ENCODE data around the gene MC5R. TPM values are rescaled to one million over a fixed set of nuclear protein-coding genes. Genes with fewer than 3 reads are reported as not detected.

Gene MC5R
- total and polyA plus RNA-seq, 10 of the 15 experiments (the other 5 are each of a cell fraction or from before 2014, with no cell fraction given): not detected

- Histone ChIP-seq H3K4me1 (ENCODE audit: control insufficient read depth, insufficient read depth, low read length) (no peaks in the 10 kb centered on the region), H3K4me2 (ENCODE audit: control insufficient read depth, insufficient read depth) (no peak overlapping the region), H3K9me3 (replicated peaks; ENCODE audit: control insufficient read depth, insufficient read depth, low read length) (no peaks in the 10 kb centered on the region), H3K9ac (ENCODE audit: control insufficient read depth, insufficient read depth, low read length) (no peak overlapping the region), H3K27me3 (replicated peaks in 1 of 2; ENCODE audit: control insufficient read depth in 2 of 2, insufficient read depth in 2 of 2, low read length in 1 of 2) (peaks cover 2 to 3% of the 10 kb centered on the region in 2 experiments; a peak in 3 of 4 replicates), H3K79me2 (ENCODE audit: control insufficient read depth, insufficient read depth, low read length) (no peaks in the 10 kb centered on the region), H3K27ac (ENCODE audit: control insufficient read depth, insufficient read depth) (no peak overlapping the region), H2AFZ (ENCODE audit: control insufficient read depth, low read depth, low read length) (no peak overlapping the region), H3K36me3 (ENCODE audit: control insufficient read depth in 2 of 2, insufficient read depth in 2 of 2, low read length in 1 of 2) (no peaks in the 10 kb centered on the region), H3K4me3 (no peak overlapping the region), H4K20me1 (ENCODE audit: control insufficient read depth, insufficient read depth) (no peaks in the 10 kb centered on the region)
- intact Hi-C loops (cut with micrococcal nuclease; ENCODE audit: unreplicated experiment): loop anchor here (5.0 kb wide), 1 partner anchor 254 kb away; no protein-coding TSS in a partner anchor
- no TSS peak for BruUV-seq (replicated peaks)
- DNase-seq (ENCODE audit: low read depth, low spot score): no peak
- ATAC-seq: no peak
- no peak for TF ChIP-seq PAX8 (IDR thresholded peaks at IDR 0.05)
- TF ChIP-seq, protein P1, sequence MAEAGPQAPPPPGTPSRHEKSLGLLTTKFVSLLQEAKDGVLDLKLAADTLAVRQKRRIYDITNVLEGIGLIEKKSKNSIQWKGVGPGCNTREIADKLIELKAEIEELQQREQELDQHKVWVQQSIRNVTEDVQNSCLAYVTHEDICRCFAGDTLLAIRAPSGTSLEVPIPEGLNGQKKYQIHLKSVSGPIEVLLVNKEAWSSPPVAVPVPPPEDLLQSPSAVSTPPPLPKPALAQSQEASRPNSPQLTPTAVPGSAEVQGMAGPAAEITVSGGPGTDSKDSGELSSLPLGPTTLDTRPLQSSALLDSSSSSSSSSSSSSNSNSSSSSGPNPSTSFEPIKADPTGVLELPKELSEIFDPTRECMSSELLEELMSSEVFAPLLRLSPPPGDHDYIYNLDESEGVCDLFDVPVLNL (IDR thresholded peaks at IDR 0.05; ENCODE audit: low read depth, low read length): no peak
- ChIA-PET RAD21 (ENCODE audit: unreplicated experiment) (interaction anchor here (1.4 kb wide), 1 partner anchor 253 kb away, joined by 4 read pairs; no protein-coding TSS in a partner anchor), CTCF (interaction anchor here (1.1 to 3.4 kb wide), 3 partner anchors 10 to 276 kb away, joined by 3 to 44 read pairs (median 4); no protein-coding TSS in a partner anchor), SMC1A (ENCODE audit: uncharacterized antibody, unreplicated experiment) (interaction anchor here (1.4 to 3.2 kb wide), 2 partner anchors 251 to 256 kb away, joined by 3 to 11 read pairs; no protein-coding TSS in a partner anchor), POLR2A (no interaction called here)
- in situ Hi-C loops (cut with MboI): loop anchor here (5.0 to 10.0 kb wide), 2 partner anchors 254 to 584 kb away; no protein-coding TSS in a partner anchor
- no peak for FAIRE-seq
- WGBS (ENCODE audit: insufficient coverage, insufficient replicate concordance, low lambda C conversion rate, missing lambda C conversion rate): 5% methylated on average over 10 of the region's 10 CpGs
Measured at GRCh38 chr18:13810950-13811485, 12.9 kb upstream of the MC5R start.

GRCh38 chr18:13811993-13812392 lies 12.0 kb upstream of the MC5R start:
- BruUV-seq (replicated peaks): no TSS peak
- FAIRE-seq (no peak), ATAC-seq (peak; percentile 77), DNase-seq (ENCODE audit: low read depth, low spot score) (no peak)
- no peaks in the 10 kb centered on the region for H3K4me1 ChIP-seq (ENCODE audit: control insufficient read depth, insufficient read depth, low read length)
- no peak overlapping the region for H3K27ac ChIP-seq (ENCODE audit: control insufficient read depth, insufficient read depth)
- SMC1A ChIA-PET (ENCODE audit: uncharacterized antibody, unreplicated experiment): interaction anchor here (1.4 to 3.2 kb wide), 5 partner anchors 252 to 596 kb away, joined by 3 to 18 read pairs (median 11); no protein-coding TSS in a partner anchor
- no peaks in the 10 kb centered on the region for H3K79me2 ChIP-seq (ENCODE audit: control insufficient read depth, insufficient read depth, low read length)
- H3K9ac ChIP-seq (ENCODE audit: control insufficient read depth, insufficient read depth, low read length): no peak overlapping the region
- RAD21 ChIA-PET (ENCODE audit: unreplicated experiment): interaction anchor here (1.4 to 2.7 kb wide), 5 partner anchors 12 to 262 kb away, joined by 3 to 13 read pairs (median 8); partner anchors contain the start of gene MC5R
- CTCF ChIA-PET: interaction anchor here (1.8 to 3.6 kb wide), 5 partner anchors 8 to 596 kb away, joined by 6 to 50 read pairs (median 26); partner anchors contain the start of gene MC5R
- intact Hi-C loops (cut with micrococcal nuclease; ENCODE audit: unreplicated experiment) (loop anchor here (5.0 kb wide), 1 partner anchor 255 kb away; no protein-coding TSS in a partner anchor), in situ Hi-C loops (cut with MboI) (loop anchor here (5.0 to 10.0 kb wide), 2 partner anchors 255 to 583 kb away; no protein-coding TSS in a partner anchor)
- 0% methylated on average over 6 of the region's 6 CpGs for WGBS (ENCODE audit: insufficient coverage, insufficient replicate concordance, low lambda C conversion rate, missing lambda C conversion rate)
- POLR2A ChIA-PET: no interaction called here
- H3K9me3 ChIP-seq (replicated peaks; ENCODE audit: control insufficient read depth, insufficient read depth, low read length): no peaks in the 10 kb centered on the region
- H3K36me3 ChIP-seq (ENCODE audit: control insufficient read depth in 2 of 2, insufficient read depth in 2 of 2, low read length in 1 of 2): no peaks in the 10 kb centered on the region
- H2AFZ ChIP-seq (ENCODE audit: control insufficient read depth, low read depth, low read length): no peak overlapping the region
- no peaks in the 10 kb centered on the region for H4K20me1 ChIP-seq (ENCODE audit: control insufficient read depth, insufficient read depth)
- no peak overlapping the region for H3K4me3 ChIP-seq
- H3K4me2 ChIP-seq (ENCODE audit: control insufficient read depth, insufficient read depth): no peak overlapping the region
- peaks cover 2 to 3% of the 10 kb centered on the region in 2 experiments; a peak in 3 of 4 replicates for H3K27me3 ChIP-seq (replicated peaks in 1 of 2; ENCODE audit: control insufficient read depth in 2 of 2, insufficient read depth in 2 of 2, low read length in 1 of 2)
- 0 out of 2 replicates have a peak, but pooled peaks have one; percentile 1 for TF ChIP-seq RAD21 (IDR thresholded peaks at IDR 0.05; ENCODE audit: insufficient read depth, low read depth, low read length)
- no peak for TF ChIP-seq RCOR1 (conservative IDR thresholded peaks at IDR 0.05; ENCODE audit: low read depth, low read length)
- no peak for TF ChIP-seq SUZ12 (IDR thresholded peaks at IDR 0.05; ENCODE audit: unreplicated experiment)
- TF ChIP-seq, protein P2, sequence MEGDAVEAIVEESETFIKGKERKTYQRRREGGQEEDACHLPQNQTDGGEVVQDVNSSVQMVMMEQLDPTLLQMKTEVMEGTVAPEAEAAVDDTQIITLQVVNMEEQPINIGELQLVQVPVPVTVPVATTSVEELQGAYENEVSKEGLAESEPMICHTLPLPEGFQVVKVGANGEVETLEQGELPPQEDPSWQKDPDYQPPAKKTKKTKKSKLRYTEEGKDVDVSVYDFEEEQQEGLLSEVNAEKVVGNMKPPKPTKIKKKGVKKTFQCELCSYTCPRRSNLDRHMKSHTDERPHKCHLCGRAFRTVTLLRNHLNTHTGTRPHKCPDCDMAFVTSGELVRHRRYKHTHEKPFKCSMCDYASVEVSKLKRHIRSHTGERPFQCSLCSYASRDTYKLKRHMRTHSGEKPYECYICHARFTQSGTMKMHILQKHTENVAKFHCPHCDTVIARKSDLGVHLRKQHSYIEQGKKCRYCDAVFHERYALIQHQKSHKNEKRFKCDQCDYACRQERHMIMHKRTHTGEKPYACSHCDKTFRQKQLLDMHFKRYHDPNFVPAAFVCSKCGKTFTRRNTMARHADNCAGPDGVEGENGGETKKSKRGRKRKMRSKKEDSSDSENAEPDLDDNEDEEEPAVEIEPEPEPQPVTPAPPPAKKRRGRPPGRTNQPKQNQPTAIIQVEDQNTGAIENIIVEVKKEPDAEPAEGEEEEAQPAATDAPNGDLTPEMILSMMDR (IDR thresholded peaks at IDR 0.05 in 2 of 3, conservative IDR thresholded peaks at IDR 0.05 in 1 of 3; ENCODE audit: control insufficient read depth in 2 of 3, extremely low read depth in 1 of 3, insufficient read depth in 1 of 3, low read depth in 3 of 3, low read length in 3 of 3): peak in 2 of 3 experiments; percentile 15 to 32; a peak in 2 of 6 replicates

Data from GM12878 (cell line).